ENCODE results near the gene AP2B1.

AP2B1 gene

DNA sequence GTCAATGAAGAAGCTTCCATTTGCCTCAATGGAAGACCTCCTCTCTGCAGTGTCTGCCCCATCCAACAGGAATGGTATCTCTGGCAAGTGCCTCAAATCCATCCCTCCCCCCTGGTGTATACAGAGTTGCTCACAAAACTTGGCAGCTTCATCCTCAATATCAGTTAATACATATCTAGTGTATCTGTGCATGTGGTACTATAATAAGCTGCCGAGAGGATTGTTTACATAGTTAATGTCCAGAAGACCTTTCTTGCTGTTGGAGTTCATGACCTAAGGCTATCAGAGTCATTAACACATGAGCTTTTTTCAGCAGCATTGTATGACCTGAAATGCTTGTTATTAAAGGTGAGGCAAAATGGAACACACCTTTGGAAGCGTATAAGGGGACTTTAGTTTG, 130.4 kb downstream of the AP2B1 start:
- Histone ChIP-seq H3K4me3 (ENCODE audit: insufficient read depth, low read depth, low read length) (no peak overlapping the region), H3K9me3 (ENCODE audit: control insufficient read depth, low read length) (no peaks in the 10 kb centered on the region), H3K27me3 (ENCODE audit: control insufficient read depth, insufficient read depth, low read length, poor library complexity, severe bottlenecking) (no peaks in the 10 kb centered on the region), H3K36me3 (ENCODE audit: control insufficient read depth, insufficient read depth, low read length) (peaks cover 9% of the 10 kb centered on the region), H3K27ac (ENCODE audit: insufficient read depth, low read depth, low read length, poor library complexity, severe bottlenecking) (no peak overlapping the region), H3K4me1 (ENCODE audit: control insufficient read depth, insufficient read depth, low read length) (peaks cover 26% of the 10 kb centered on the region)
- WGBS, 2 experiments, result 90 to 95% methylated on average over 2 of the region's 2 CpGs

GRCh38 chr17:35723735-35724134, 136.6 kb downstream of the AP2B1 start:
- 94 to 98% methylated on average over 2 of the region's 2 CpGs for WGBS, 2 experiments
- no peak overlapping the region for H3K4me3 ChIP-seq (ENCODE audit: insufficient read depth, low read depth, low read length)

DNA sequence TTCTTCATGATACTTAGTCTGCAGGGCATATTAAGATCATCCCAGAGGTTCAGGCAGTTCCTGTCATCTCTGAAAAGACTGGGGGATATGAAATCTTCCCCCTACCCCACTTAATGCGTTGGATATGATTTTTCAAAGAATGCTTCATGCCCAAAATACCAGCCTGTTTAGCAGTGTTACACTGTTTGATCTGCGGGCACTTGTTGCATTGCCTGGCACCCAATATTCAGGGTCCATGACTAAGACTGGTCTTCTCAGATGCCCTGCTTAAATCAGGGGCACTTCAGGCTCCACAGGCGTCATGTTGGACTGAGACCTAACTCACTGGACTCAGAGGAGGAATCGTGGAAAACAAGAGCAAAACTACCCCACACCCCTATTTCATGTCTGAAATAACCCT, 137.9 kb downstream of the AP2B1 start:
- H3K27ac ChIP-seq (ENCODE audit: insufficient read depth, low read depth, low read length, poor library complexity, severe bottlenecking), result no peak overlapping the region
- no peak overlapping the region for H3K4me3 ChIP-seq (ENCODE audit: insufficient read depth, low read depth, low read length)
- H3K36me3 ChIP-seq (ENCODE audit: control insufficient read depth, insufficient read depth, low read length), result peaks cover 14% of the 10 kb centered on the region
- no peaks in the 10 kb centered on the region for H3K9me3 ChIP-seq (ENCODE audit: control insufficient read depth, low read length)
- H3K4me1 ChIP-seq (ENCODE audit: control insufficient read depth, insufficient read depth, low read length), result peaks cover 37% of the 10 kb centered on the region
- WGBS, 2 experiments, result 89 to 92% methylated on average over 4 of the region's 4 CpGs
- H3K27me3 ChIP-seq (ENCODE audit: control insufficient read depth, insufficient read depth, low read length, poor library complexity, severe bottlenecking), result no peaks in the 10 kb centered on the region

More at GRCh38 chr17:35723735-35724134, 136.6 kb downstream of the AP2B1 start:
- Histone ChIP-seq H3K4me1 (ENCODE audit: control insufficient read depth, insufficient read depth, low read length) (peaks cover 30% of the 10 kb centered on the region), H3K27ac (ENCODE audit: insufficient read depth, low read depth, low read length, poor library complexity, severe bottlenecking) (no peak overlapping the region), H3K9me3 (ENCODE audit: control insufficient read depth, low read length) (no peaks in the 10 kb centered on the region), H3K36me3 (ENCODE audit: control insufficient read depth, insufficient read depth, low read length) (peaks cover 14% of the 10 kb centered on the region), H3K27me3 (ENCODE audit: control insufficient read depth, insufficient read depth, low read length, poor library complexity, severe bottlenecking) (no peaks in the 10 kb centered on the region)

- H3K4me3 ChIP-seq (ENCODE audit: insufficient read depth, low read depth, low read length), result no peak overlapping the region
- 67 to 85% methylated on average over 2 of the region's 2 CpGs for WGBS, 2 experiments
- no peaks in the 10 kb centered on the region for H3K27me3 ChIP-seq (ENCODE audit: control insufficient read depth, insufficient read depth, low read length, poor library complexity, severe bottlenecking)
- peaks cover 37% of the 10 kb centered on the region for H3K4me1 ChIP-seq (ENCODE audit: control insufficient read depth, insufficient read depth, low read length)
- H3K27ac ChIP-seq (ENCODE audit: insufficient read depth, low read depth, low read length, poor library complexity, severe bottlenecking), result no peak overlapping the region
- H3K9me3 ChIP-seq (ENCODE audit: control insufficient read depth, low read length), result no peaks in the 10 kb centered on the region
- peaks cover 14% of the 10 kb centered on the region for H3K36me3 ChIP-seq (ENCODE audit: control insufficient read depth, insufficient read depth, low read length)
Measured at GRCh38 chr17:35725802-35726126, 138.6 kb downstream of the AP2B1 start.

- H3K9me3 ChIP-seq (ENCODE audit: control insufficient read depth, low read length), result no peaks in the 10 kb centered on the region
- H3K27me3 ChIP-seq (ENCODE audit: control insufficient read depth, insufficient read depth, low read length, poor library complexity, severe bottlenecking), result no peaks in the 10 kb centered on the region
- peaks cover 14% of the 10 kb centered on the region for H3K36me3 ChIP-seq (ENCODE audit: control insufficient read depth, insufficient read depth, low read length)
- peaks cover 42% of the 10 kb centered on the region for H3K4me1 ChIP-seq (ENCODE audit: control insufficient read depth, insufficient read depth, low read length)
- H3K27ac ChIP-seq (ENCODE audit: insufficient read depth, low read depth, low read length, poor library complexity, severe bottlenecking), result no peak overlapping the region
- no peak overlapping the region for H3K4me3 ChIP-seq (ENCODE audit: insufficient read depth, low read depth, low read length)
- WGBS, 2 experiments, result 19 to 23% methylated on average over 4 to 5 of the region's 6 CpGs
Measured at GRCh38 chr17:35726127-35726952, 139.2 kb downstream of the AP2B1 start.

- Histone ChIP-seq H3K27me3 (ENCODE audit: control insufficient read depth, insufficient read depth, low read length, poor library complexity, severe bottlenecking) (no peaks in the 10 kb centered on the region), H3K4me3 (ENCODE audit: insufficient read depth, low read depth, low read length) (no peak overlapping the region), H3K27ac (ENCODE audit: insufficient read depth, low read depth, low read length, poor library complexity, severe bottlenecking) (no peak overlapping the region), H3K9me3 (ENCODE audit: control insufficient read depth, low read length) (no peaks in the 10 kb centered on the region), H3K36me3 (ENCODE audit: control insufficient read depth, insufficient read depth, low read length) (peaks cover 14% of the 10 kb centered on the region), H3K4me1 (ENCODE audit: control insufficient read depth, insufficient read depth, low read length) (peaks cover 43% of the 10 kb centered on the region)
- 83 to 88% methylated on average over 5 of the region's 5 CpGs for WGBS, 2 experiments
Measured at GRCh38 chr17:35726953-35727460, 139.9 kb downstream of the AP2B1 start.

DNA sequence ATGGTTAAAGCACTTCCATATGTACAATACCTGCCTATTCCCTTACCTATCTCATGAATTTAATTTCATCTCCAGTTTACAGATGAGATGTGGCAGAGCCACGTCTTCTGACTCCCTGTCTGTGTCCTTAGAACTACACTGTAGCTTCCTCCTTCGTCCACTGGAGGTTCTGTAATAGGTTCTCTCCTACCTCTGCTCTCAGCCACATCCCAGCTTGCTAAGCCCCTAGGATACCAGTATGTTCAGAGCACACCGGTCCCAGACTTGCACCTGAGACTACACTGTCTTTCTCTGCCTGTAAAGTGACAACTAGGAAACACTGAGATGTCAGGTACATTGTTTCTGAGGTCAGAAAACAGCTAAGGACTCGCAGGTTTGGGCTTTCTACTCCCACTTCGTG, 140.5 kb downstream of the AP2B1 start:
- H3K36me3 ChIP-seq (ENCODE audit: control insufficient read depth, insufficient read depth, low read length), result peaks cover 14% of the 10 kb centered on the region
- WGBS, 2 experiments, result 93 to 94% methylated on average over 5 of the region's 5 CpGs
- no peak overlapping the region for H3K4me3 ChIP-seq (ENCODE audit: insufficient read depth, low read depth, low read length)
- H3K27me3 ChIP-seq (ENCODE audit: control insufficient read depth, insufficient read depth, low read length, poor library complexity, severe bottlenecking), result no peaks in the 10 kb centered on the region
- no peaks in the 10 kb centered on the region for H3K9me3 ChIP-seq (ENCODE audit: control insufficient read depth, low read length)
- H3K4me1 ChIP-seq (ENCODE audit: control insufficient read depth, insufficient read depth, low read length), result peaks cover 45% of the 10 kb centered on the region
- H3K27ac ChIP-seq (ENCODE audit: insufficient read depth, low read depth, low read length, poor library complexity, severe bottlenecking), result no peak overlapping the region

- WGBS, 2 experiments, result 92% methylated on average over 3 of the region's 3 CpGs
Measured at GRCh38 chr17:35728551-35728950, 141.4 kb downstream of the AP2B1 start.

GRCh38 chr17:35729405-35729833, 142.3 kb downstream of the AP2B1 start:
- peaks cover 47% of the 10 kb centered on the region for H3K4me1 ChIP-seq (ENCODE audit: control insufficient read depth, insufficient read depth, low read length)
- H3K9me3 ChIP-seq (ENCODE audit: control insufficient read depth, low read length), result no peaks in the 10 kb centered on the region
- H3K27me3 ChIP-seq (ENCODE audit: control insufficient read depth, insufficient read depth, low read length, poor library complexity, severe bottlenecking), result no peaks in the 10 kb centered on the region
- H3K36me3 ChIP-seq (ENCODE audit: control insufficient read depth, insufficient read depth, low read length), result peaks cover 4% of the 10 kb centered on the region
- no peak overlapping the region for H3K27ac ChIP-seq (ENCODE audit: insufficient read depth, low read depth, low read length, poor library complexity, severe bottlenecking)
- no peak overlapping the region for H3K4me3 ChIP-seq (ENCODE audit: insufficient read depth, low read depth, low read length)
- 13 to 20% methylated on average over 4 of the region's 4 CpGs for WGBS, 2 experiments

More at GRCh38 chr17:35728551-35728950, 141.4 kb downstream of the AP2B1 start:
- H3K36me3 ChIP-seq (ENCODE audit: control insufficient read depth, insufficient read depth, low read length), result peaks cover 12% of the 10 kb centered on the region
- no peaks in the 10 kb centered on the region for H3K9me3 ChIP-seq (ENCODE audit: control insufficient read depth, low read length)
- no peak overlapping the region for H3K27ac ChIP-seq (ENCODE audit: insufficient read depth, low read depth, low read length, poor library complexity, severe bottlenecking)
- peaks cover 47% of the 10 kb centered on the region for H3K4me1 ChIP-seq (ENCODE audit: control insufficient read depth, insufficient read depth, low read length)
- H3K27me3 ChIP-seq (ENCODE audit: control insufficient read depth, insufficient read depth, low read length, poor library complexity, severe bottlenecking), result no peaks in the 10 kb centered on the region
- H3K4me3 ChIP-seq (ENCODE audit: insufficient read depth, low read depth, low read length), result no peak overlapping the region

- WGBS, 2 experiments, result 84 to 85% methylated on average over 10 of the region's 10 CpGs
- H3K4me1 ChIP-seq (ENCODE audit: control insufficient read depth, insufficient read depth, low read length), result peaks cover 43% of the 10 kb centered on the region
- H3K27ac ChIP-seq (ENCODE audit: insufficient read depth, low read depth, low read length, poor library complexity, severe bottlenecking), result no peak overlapping the region
- no peaks in the 10 kb centered on the region for H3K27me3 ChIP-seq (ENCODE audit: control insufficient read depth, insufficient read depth, low read length, poor library complexity, severe bottlenecking)
- H3K36me3 ChIP-seq (ENCODE audit: control insufficient read depth, insufficient read depth, low read length), result no peaks in the 10 kb centered on the region
- no peaks in the 10 kb centered on the region for H3K9me3 ChIP-seq (ENCODE audit: control insufficient read depth, low read length)
- no peak overlapping the region for H3K4me3 ChIP-seq (ENCODE audit: insufficient read depth, low read depth, low read length)
Measured at GRCh38 chr17:35730400-35731005, 143.4 kb downstream of the AP2B1 start.
